ENCODE results near the gene SLC6A19. TPM values are rescaled to one million over a fixed set of nuclear protein-coding genes. Genes with fewer than 3 reads are reported as not detected.

SLC6A19 gene
- total and polyA plus RNA-seq, 2 of the 13 experiments (the other 11 are each of a cell fraction or from before 2014, with no cell fraction given): 0.02 TPM; not detected in 1

GRCh38 chr5:1189269-1189668 lies 12.1 kb upstream of the SLC6A19 start:
- 66% methylated on average over 10 of the region's 10 CpGs for WGBS (ENCODE audit: low lambda C conversion rate)
- DNase-seq (ENCODE audit: low spot score): no peak
- Histone ChIP-seq H3K4me1 (ENCODE audit: insufficient read depth, low read length) (peaks cover 59% of the 10 kb centered on the region), H3K4me3 (replicated peaks in 1 of 3; ENCODE audit: insufficient read depth in 1 of 3, low read depth in 2 of 3, low read length in 3 of 3) (no peak overlapping the region), H3K9ac (ENCODE audit: insufficient read depth, low read depth, low read length) (no peak overlapping the region), H3K27ac (ENCODE audit: extremely low read length, insufficient read depth, low read length) (no peak overlapping the region), H2AFZ (ENCODE audit: low read length) (no peak overlapping the region), H3K9me3 (ENCODE audit: low read length) (no peaks in the 10 kb centered on the region), H3K36me3 (replicated peaks in 1 of 2; ENCODE audit: control insufficient read depth in 1 of 2, insufficient read depth in 2 of 2, low read length in 2 of 2) (no peaks in the 10 kb centered on the region), H4K20me1 (ENCODE audit: insufficient read depth, low read length) (no peaks in the 10 kb centered on the region), H3K4me2 (ENCODE audit: low read depth, low read length) (no peak overlapping the region), H3K79me2 (ENCODE audit: insufficient read depth, low read length) (no peaks in the 10 kb centered on the region), H3K27me3 (ENCODE audit: control insufficient read depth in 1 of 2, insufficient read depth in 2 of 2, low read length in 2 of 2) (peaks cover 2 to 11% of the 10 kb centered on the region in 2 experiments; a peak in 4 of 5 replicates)
- TF ChIP-seq NFE2L2 (IDR thresholded peaks at IDR 0.05; ENCODE audit: low read length) (no peak), ZNF775 (CRISPR knock-in tag; IDR thresholded peaks at IDR 0.05; ENCODE audit: borderline replicate concordance) (no peak), PHF5A (CRISPR knock-in tag; IDR thresholded peaks at IDR 0.05; ENCODE audit: low read depth, unreplicated experiment) (no peak), ZNF326 (CRISPR knock-in tag; IDR thresholded peaks at IDR 0.05; ENCODE audit: borderline replicate concordance) (no peak), THAP7 (CRISPR knock-in tag; IDR thresholded peaks at IDR 0.05) (no peak), ZBTB10 (CRISPR knock-in tag; IDR thresholded peaks at IDR 0.05; ENCODE audit: borderline replicate concordance) (no peak), TGIF2 (CRISPR knock-in tag; IDR thresholded peaks at IDR 0.05) (no peak), ZFP1 (CRISPR knock-in tag; IDR thresholded peaks at IDR 0.05) (no peak)
- CTCF ChIA-PET (ENCODE audit: low intra/inter-chr PET ratio, low total read pairs): no interaction called here
- in situ Hi-C loops (cut with HindIII; ENCODE audit: extremely low pct_ligation_motif_present, low pct_unique_long_range_greater_than_20kb): no loop called here
- no peak for FAIRE-seq
- no peak for ATAC-seq
- POLR2A ChIA-PET: no interaction called here
- intact Hi-C loops (cut with micrococcal nuclease; ENCODE audit: unreplicated experiment): no loop called here
- no TSS peak for BruUV-seq (replicated peaks)

All from HepG2 (cell line).